Psoas muscle (tissue), 8 donors: ENCODE measurements around the gene AP2A1. TPM values are rescaled to one million over a fixed set of nuclear protein-coding genes. Genes with fewer than 3 reads are reported as not detected.

Experiments
- ATAC-seq, 4 donors: fragments of 200-7000 bp; cut with Tn5 transposase; one replicate each; pipeline ENCODE4 v1.9.1; 2020; ENCODE audit warnings: moderate library complexity in 3 of 4, mild to moderate bottlenecking in 2 of 4
- DNase-seq, 2 donors: peaks; one replicate each; pipeline ENCODE4 v3.0.0-alpha.2; 2020
- H3K27ac ChIP-seq: fragments of 200-600 bp; one replicate; pipeline ENCODE4 v1.8.0; 2022
- H3K27me3 ChIP-seq, 3 donors: fragments of 200-600 bp in 1 of 3; one replicate each; pipeline versions ENCODE4 v1.6.1 to v1.8.0; 2013 to 2022; ENCODE audit warnings: low read length in 2 of 3, mild to moderate bottlenecking in 2 of 3, moderate library complexity in 1 of 3; ENCODE audit not compliant: insufficient read depth in 3 of 3
- H3K36me3 ChIP-seq, 2 donors: fragments of 200-600 bp in 1 of 2; one replicate each; pipeline versions ENCODE4 v1.6.1 to v1.8.0; 2013 to 2022; ENCODE audit warnings: low read depth in 1 of 2, mild to moderate bottlenecking in 1 of 2, moderate library complexity in 1 of 2; ENCODE audit not compliant: insufficient read depth in 1 of 2
- H3K4me1 ChIP-seq: fragments of 200-600 bp; one replicate; pipeline ENCODE4 v1.8.0; 2022
- H3K4me3 ChIP-seq: fragments of 200-600 bp; one replicate; pipeline ENCODE4 v1.8.0; 2022; ENCODE audit warnings: mild to moderate bottlenecking
- H3K9me3 ChIP-seq: fragments of 200-600 bp; one replicate; pipeline ENCODE4 v1.8.0; 2022
- CTCF ChIP-seq: fragments of 200-600 bp; IDR thresholded peaks from one replicate; pipeline ENCODE4 v1.8.0; 2022; ENCODE audit warnings: antibody characterized with exemption
- WGBS, 3 donors: extraction: QIAGEN DNeasy Blood & Tissue Kit; methylation state at CpG; one replicate each; pipeline versions ENCODE4 v1.1.6 to v1.1.7; 2013; 5-methylcytosine and 5-hydroxymethylcytosine counted together
- intact Hi-C, 2 donors: fragments of 100-400 bp; cut with DNase I; formaldehyde crosslinking; loops; one replicate each; pipeline versions ENCODE4 v1.11.0 to v1.14.2; 2022
- polyA plus RNA-seq, 3 donors: library from polyadenylated mRNA; stranded (reverse); fragments of 200-250 nt; gene quantifications; one replicate each; pipeline ENCODE4 v1.2.3, GENCODE V29; 2013
- total RNA-seq, 4 donors: library from RNA; stranded (reverse); fragmentation: NEBNext Ultra II Directional in 2 of 4; extraction: Animal tissue kit (Norgen Biotek cat#: 25700) in 2 of 4; gene quantifications; one replicate each; pipeline versions ENCODE4 v1.2.1 to v1.2.4, GENCODE V29; 2021 to 2023
- donor health status: healthy with polysubstance abuse.
- donor health status: DM: no; HTN: no; CAD: no; lungs with moderate emphysema.
- donor health status: Bipolar disorder and iron deficiency.
- donor health status: healthy.
- donor health status: DM: yes; HTN: yes; CAD: no.
- donor health status: DM: no; HTN: no; CAD: no.
- donor health status: DM: no; HTN: no; CAD: no.
- donor health status: DM: yes; HTN: yes; CAD: no.

The AP2A1 gene
- total and polyA plus RNA-seq, 7 donors, result 58.2 to 102 (median 81.0) TPM

- 63 to 71% (median 68%) methylated on average over 6 of the region's 6 CpGs for WGBS, 3 donors
- no peak for DNase-seq
- H3K36me3 ChIP-seq, result no peaks in the 10 kb centered on the region
- intact Hi-C loops, result loop anchor here in 1 of 2 donors (5.0 kb wide), 1 partner anchor 81 kb away; no protein-coding TSS in a partner anchor
- ATAC-seq, result no peak
- peaks cover 4% of the 10 kb centered on the region for H3K4me1 ChIP-seq
- no peak within 1 kb of the TSS for H3K27ac ChIP-seq
- no peaks in the 10 kb centered on the region for H3K27me3 ChIP-seq
- no peak for TF ChIP-seq CTCF
- no peak within 1 kb of the TSS for H3K4me3 ChIP-seq
- no peaks in the 10 kb centered on the region for H3K9me3 ChIP-seq
These were observed 3.6 kb upstream of the AP2A1 start, which contains the start of gene TSKS for GRCh38 chr19:49763230-49763629. TSKS (minus strand) TSS chr19:49763306; CDS start chr19:49763247, 59 bp downstream.

GRCh38 chr19:49764341-49764740, 2.5 kb upstream of the AP2A1 start:
- ATAC-seq (no peak), DNase-seq (no peak)
- intact Hi-C loops, result loop anchor here in 1 of 2 donors (5.0 kb wide), 1 partner anchor 82 kb away; no protein-coding TSS in a partner anchor
- no peaks in the 10 kb centered on the region for H3K9me3 ChIP-seq
- 90 to 92% (median 91%) methylated on average over 8 of the region's 8 CpGs for WGBS, 3 donors
- H3K4me3 ChIP-seq, result no peak overlapping the region
- no peak overlapping the region for H3K27ac ChIP-seq
- H3K4me1 ChIP-seq, result peaks cover 14% of the 10 kb centered on the region
- no peak for TF ChIP-seq CTCF
- H3K27me3 ChIP-seq, result no peaks in the 10 kb centered on the region
- no peaks in the 10 kb centered on the region for H3K36me3 ChIP-seq

- peak overlapping the region; percentile 88 for H3K27ac ChIP-seq
- H3K36me3 ChIP-seq, result no peaks in the 10 kb centered on the region
- H3K9me3 ChIP-seq, result no peaks in the 10 kb centered on the region
- no peaks in the 10 kb centered on the region for H3K27me3 ChIP-seq
- peak overlapping the region; percentile 82 for H3K4me3 ChIP-seq
- ATAC-seq (peak; percentile 90 to 94 (median 92)), DNase-seq (peak; percentile 100)
- intact Hi-C loops, result loop anchor here (5.0 kb wide), 2 partner anchors 36 to 41 kb away; no protein-coding TSS in a partner anchor
- TF ChIP-seq CTCF, result no peak
- WGBS, 3 donors, result 1 to 2% (median 2%) methylated on average over 44 to 53 of the region's 53 CpGs
- peaks cover 16% of the 10 kb centered on the region for H3K4me1 ChIP-seq
These were observed 533 bp upstream of the AP2A1 start for GRCh38 chr19:49766007-49766929.

- Histone ChIP-seq H3K4me1 (peaks cover 16% of the 10 kb centered on the region), H3K9me3 (no peaks in the 10 kb centered on the region), H3K36me3 (no peaks in the 10 kb centered on the region), H3K27me3 (no peaks in the 10 kb centered on the region), H3K4me3 (peak overlapping the region; percentile 82), H3K27ac (peak overlapping the region; percentile 81)
- DNase-seq, result no peak
- TF ChIP-seq CTCF, result no peak
- 1% methylated on average over 9 of the region's 9 CpGs for WGBS, 3 donors
- intact Hi-C loops, result loop anchor here (5.0 kb wide), 2 partner anchors 35 to 40 kb away; no protein-coding TSS in a partner anchor
- ATAC-seq, result no peak
These were observed 580 bp downstream of the AP2A1 start for GRCh38 chr19:49767381-49767780.
